GM12878 (cell line): Measurements from ENCODE around the gene NOX1. TPM values are rescaled to one million over a fixed set of nuclear protein-coding genes. Genes with fewer than 3 reads are reported as not detected.

Experiments
- ATAC-seq: fragments of 200-7000 bp; cut with Tn5 transposase; 3 replicates; pipeline ENCODE4 v1.9.1; 2020; ENCODE audit warnings: mild to moderate bottlenecking, moderate library complexity
- BruUV-seq: library from RNA; stranded (reverse); fragments of 400-500 nt; replicated peaks from 2 replicates; lab custom pipeline; 2021; lab: Mats Ljungman, UMichigan
- CTCF ChIA-PET: fragments of 300-600 bp; sonication (Branson Sonifier 250); formaldehyde crosslinking; extraction: SDS; loops from one replicate; lab custom pipeline; 2021; ENCODE audit warnings: inconsistent platforms; lab: Yijun Ruan, JAX
- POLR2A ChIA-PET: fragments of 350-600 bp; formaldehyde crosslinking; extraction: SDS; loops from one replicate; lab custom pipeline; 2021; ENCODE audit warnings: inconsistent platforms; lab: Charles Lee
- RAD21 ChIA-PET: fragments of 300-600 bp; sonication (Branson Sonifier 250); formaldehyde crosslinking; loops from one replicate; lab custom pipeline; 2023; ENCODE audit warnings: antibody characterized with exemption; ENCODE audit not compliant: unreplicated experiment; lab: Charles Lee
- SMC1A ChIA-PET: fragments of 300-600 bp; sonication (Branson Sonifier 250); formaldehyde crosslinking; loops from one replicate; lab custom pipeline; 2023; ENCODE audit not compliant: unreplicated experiment, uncharacterized antibody; lab: Charles Lee
- DNase-seq: peaks from one replicate; pipeline ENCODE4 v3.0.0-alpha.2; 2011; ENCODE audit warnings: low read depth, low spot score
- FAIRE-seq: peaks from 3 replicates; lab custom pipeline; 2011; peaks lifted over from hg19 to GRCh38; lab: Jason Lieb, UNC
- H2AFZ ChIP-seq: 2 replicates; pipeline ENCODE4 v1.6.0; 2011; ENCODE audit warnings: low read depth, low read length, control low read depth; ENCODE audit not compliant: control insufficient read depth
- H3K27ac ChIP-seq: 2 replicates; pipeline ENCODE4 v1.5.1; 2011; ENCODE audit warnings: control low read depth; ENCODE audit not compliant: control insufficient read depth, insufficient read depth
- H3K27me3 ChIP-seq, 2 experiments: replicated peaks in 1 of 2; 2 replicates each; pipeline versions ENCODE4 v1.6.0 to v1.6.1; 2011; ENCODE audit warnings: low read length in 1 of 2; ENCODE audit not compliant: control insufficient read depth in 2 of 2, insufficient read depth in 2 of 2
- H3K36me3 ChIP-seq, 2 experiments: 2 replicates each; pipeline ENCODE4 v1.5.1; 2011; ENCODE audit warnings: low read length in 1 of 2; ENCODE audit not compliant: control insufficient read depth in 2 of 2, insufficient read depth in 2 of 2
- H3K4me1 ChIP-seq: 2 replicates; pipeline ENCODE4 v1.6.1; 2011; ENCODE audit warnings: mild to moderate bottlenecking, low read length, moderate library complexity, mixed read lengths; ENCODE audit not compliant: control insufficient read depth, insufficient read depth
- H3K4me2 ChIP-seq: 2 replicates; pipeline ENCODE4 v1.6.0; 2011; ENCODE audit warnings: control low read depth; ENCODE audit not compliant: control insufficient read depth, insufficient read depth
- H3K4me3 ChIP-seq: fragments of 200-600 bp; sonication (generic); 2 replicates; pipeline ENCODE4 v1.5.1; 2016
- H3K79me2 ChIP-seq: 2 replicates; pipeline ENCODE4 v1.6.0; 2011; ENCODE audit warnings: low read length; ENCODE audit not compliant: control insufficient read depth, insufficient read depth
- H3K9ac ChIP-seq: 2 replicates; pipeline ENCODE4 v1.8.0; 2011; ENCODE audit warnings: low read length, control low read depth, mixed read lengths; ENCODE audit not compliant: control insufficient read depth, insufficient read depth
- H3K9me3 ChIP-seq: replicated peaks from 3 replicates; pipeline ENCODE4 v1.5.1; 2011; ENCODE audit warnings: mild to moderate bottlenecking, low read length; ENCODE audit not compliant: control insufficient read depth, insufficient read depth
- H4K20me1 ChIP-seq: 2 replicates; pipeline ENCODE4 v1.6.0; 2011; ENCODE audit not compliant: control insufficient read depth, insufficient read depth
- BCL11A ChIP-seq: IDR thresholded peaks from 2 replicates; pipeline ENCODE4 v1.6.1; 2011; ENCODE audit warnings: low read depth, low read length
- ESRRA ChIP-seq: IDR thresholded peaks from 2 replicates; pipeline ENCODE4 v1.6.1; 2012; ENCODE audit warnings: mild to moderate bottlenecking, low read length, improper control_type of control experiment
- HCFC1 ChIP-seq: fragments of 150-350 bp; IDR thresholded peaks from 2 replicates; pipeline ENCODE4 v1.6.1; 2014; ENCODE audit warnings: low read length
- POLR2AphosphoS2 ChIP-seq: IDR thresholded peaks from 2 replicates; pipeline ENCODE4 v1.6.1; 2011; ENCODE audit warnings: low read depth, mild to moderate bottlenecking, low read length, improper control_type of control experiment, moderate library complexity
- RB1 ChIP-seq: fragments of 450-650 bp; formaldehyde crosslinking; IDR thresholded peaks from 2 replicates; pipeline ENCODE4 v1.6.1; 2017; ENCODE audit warnings: mild to moderate bottlenecking, borderline replicate concordance
- STAT1 ChIP-seq: fragments of 450-650 bp; conservative IDR thresholded peaks from 2 replicates; pipeline ENCODE4 v1.6.1; 2014; ENCODE audit warnings: antibody characterized with exemption, mild to moderate bottlenecking
- TCF3 ChIP-seq: IDR thresholded peaks from 2 replicates; pipeline ENCODE4 v1.6.1; 2012; ENCODE audit warnings: low read depth, mild to moderate bottlenecking, low read length, borderline replicate concordance; ENCODE audit not compliant: insufficient read depth
- WGBS: methylation state at CpG from one replicate; pipeline ENCODE4 v1.1.6; 2016; ENCODE audit warnings: low lambda C conversion rate; ENCODE audit not compliant: insufficient replicate concordance, insufficient coverage; ENCODE audit errors: missing lambda C conversion rate; 5-methylcytosine and 5-hydroxymethylcytosine counted together
- in situ Hi-C: fragments of 300-500 bp; cut with MboI; formaldehyde crosslinking; loops from 9 replicates; pipeline ENCODE4 v1.14.3; 2018; ENCODE audit warnings: mixed read lengths
- intact Hi-C: fragments of 100-400 bp; cut with micrococcal nuclease; formaldehyde crosslinking; loops from one replicate; pipeline ENCODE4 v1.14.2; 2022; ENCODE audit not compliant: unreplicated experiment
- polyA plus RNA-seq, 11 experiments: library from polyadenylated mRNA; depleted of rRNA in 4 of 11; unstranded in 6 of 11; stranded (reverse) in 5 of 11; fragments of >200 nt; fragmentation: Nextera tagmentation in 4 of 11; fragmentation: Illumina TruSeq in 1 of 11; extraction: Ambion mirVana in 4 of 11; extraction: Trizol in 1 of 11; gene quantifications; 1 replicate in 1 of 11; 2 replicates in 10 of 11; pipeline versions ENCODE4 v1.2.1 to v1.2.3, GENCODE V29; 2011 to 2016; ENCODE audit warnings: inconsistent platforms in 2 of 11, missing spikeins in 2 of 11, low read depth in 1 of 11
- total RNA-seq, 4 experiments: library from RNA; depleted of rRNA in 3 of 4; stranded (reverse); fragments of >200 nt in 3 of 4; fragmentation: Illumina TruSeq in 1 of 4; extraction: Trizol in 1 of 4; gene quantifications; 2 replicates each; pipeline versions ENCODE4 v1.2.1 to v1.2.3, GENCODE V29; 2013 to 2021

NOX1 gene
- total and polyA plus RNA-seq, 10 of the 15 experiments (the other 5 are each of a cell fraction or from before 2014, with no cell fraction given), result 0.03 to 0.09 (median 0.08) TPM; not detected in 6

DNA sequence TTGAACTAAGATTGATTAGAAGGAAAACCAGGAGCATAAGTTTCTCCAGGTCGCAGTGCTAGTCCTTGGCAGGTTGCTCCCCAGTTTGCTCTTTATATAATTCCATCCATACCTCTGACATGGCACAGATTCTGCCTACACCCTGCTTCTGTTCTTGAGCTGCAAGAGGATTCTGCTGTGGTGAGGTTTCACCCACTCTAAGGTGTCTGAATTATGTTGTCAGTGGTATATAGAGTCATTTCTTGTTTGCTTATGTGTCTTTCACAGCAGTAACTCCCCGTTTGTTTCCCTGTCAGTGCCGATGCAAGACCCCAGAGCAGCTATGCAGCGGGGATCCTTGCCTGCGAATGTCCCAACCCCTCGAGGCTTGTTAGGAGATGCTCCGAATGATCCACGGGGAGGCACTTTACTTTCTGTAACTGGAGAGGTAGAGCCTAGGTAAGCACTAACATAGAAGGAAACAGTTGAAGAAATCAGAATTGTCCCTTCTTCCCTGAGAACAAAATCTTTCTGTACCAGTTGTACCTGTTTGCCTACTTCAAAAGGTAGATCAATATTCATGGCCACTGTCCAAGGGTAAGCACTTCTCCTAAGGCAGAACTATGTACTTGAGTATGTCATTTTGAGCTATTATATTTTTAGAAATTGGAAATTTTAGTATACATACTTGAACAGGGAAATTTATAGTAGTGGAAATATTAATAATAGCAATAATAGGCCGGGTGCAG lies 42.8 kb downstream of the NOX1 start:
- H3K4me3 ChIP-seq, result no peak overlapping the region
- in situ Hi-C loops, result no loop called here
- no peaks in the 10 kb centered on the region for H3K9me3 ChIP-seq
- no TSS peak for BruUV-seq
- H2AFZ ChIP-seq, result no peak overlapping the region
- H3K4me1 ChIP-seq, result peaks cover 4% of the 10 kb centered on the region; the same call in 1 of the 2 replicates
- H3K36me3 ChIP-seq, result peaks cover 2 to 10% of the 10 kb centered on the region in 2 experiments; a peak in 2 of 4 replicates
- TF ChIP-seq ESRRA (no peak), BCL11A (no peak), HCFC1 (no peak), STAT1 (no peak), POLR2AphosphoS2 (no peak), TCF3 (no peak), RB1 (no peak)
- TF ChIP-seq, all 136 proteins: peak for 0
- ATAC-seq (no peak), DNase-seq (no peak), FAIRE-seq (no peak)
- WGBS, result 60% methylated on average over 9 of the region's 9 CpGs
- Histone ChIP-seq H3K27ac (peak overlapping the region; percentile 78), H4K20me1 (no peaks in the 10 kb centered on the region), H3K9ac (no peak overlapping the region), H3K79me2 (no peaks in the 10 kb centered on the region), H3K4me2 (peak overlapping the region; percentile 35; the same call in 1 of the 2 replicates), H3K27me3 (no peaks in the 10 kb centered on the region)
- RAD21 ChIA-PET, result interaction anchor here (0.7 kb wide), 1 partner anchor 267 kb away, joined by 3 read pairs; the partner anchor contains the start of gene CENPI
- SMC1A ChIA-PET, result interaction anchor here (0.6 to 3.0 kb wide), 3 partner anchors 11 to 586 kb away, joined by 3 to 20 read pairs (median 4); partner anchors contain the start of gene CSTF2
- POLR2A ChIA-PET, result no interaction called here
- CTCF ChIA-PET, result no interaction called here
- intact Hi-C loops, result no loop called here
